ENCODE measurements around the gene OXSM.

DNA sequence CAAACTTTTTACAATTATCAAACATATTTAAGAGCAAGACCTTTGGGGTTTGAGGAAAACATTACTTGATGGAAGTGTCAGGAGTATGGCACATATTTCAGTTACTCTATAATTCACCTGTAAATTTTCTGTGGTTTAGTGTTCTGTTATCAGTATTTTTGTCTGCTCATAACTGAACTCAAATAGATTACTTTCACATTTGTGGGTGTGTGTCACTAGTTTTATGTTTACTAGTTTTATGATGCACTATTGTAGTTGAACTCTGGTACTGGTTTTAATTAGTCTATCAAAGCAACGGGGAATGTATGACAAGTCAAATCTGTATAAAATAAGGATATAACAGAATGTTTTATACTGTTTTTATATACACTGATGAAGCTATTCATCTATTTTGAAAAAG, 27.2 kb downstream of the OXSM start:
- TF ChIP-seq, protein P1, sequence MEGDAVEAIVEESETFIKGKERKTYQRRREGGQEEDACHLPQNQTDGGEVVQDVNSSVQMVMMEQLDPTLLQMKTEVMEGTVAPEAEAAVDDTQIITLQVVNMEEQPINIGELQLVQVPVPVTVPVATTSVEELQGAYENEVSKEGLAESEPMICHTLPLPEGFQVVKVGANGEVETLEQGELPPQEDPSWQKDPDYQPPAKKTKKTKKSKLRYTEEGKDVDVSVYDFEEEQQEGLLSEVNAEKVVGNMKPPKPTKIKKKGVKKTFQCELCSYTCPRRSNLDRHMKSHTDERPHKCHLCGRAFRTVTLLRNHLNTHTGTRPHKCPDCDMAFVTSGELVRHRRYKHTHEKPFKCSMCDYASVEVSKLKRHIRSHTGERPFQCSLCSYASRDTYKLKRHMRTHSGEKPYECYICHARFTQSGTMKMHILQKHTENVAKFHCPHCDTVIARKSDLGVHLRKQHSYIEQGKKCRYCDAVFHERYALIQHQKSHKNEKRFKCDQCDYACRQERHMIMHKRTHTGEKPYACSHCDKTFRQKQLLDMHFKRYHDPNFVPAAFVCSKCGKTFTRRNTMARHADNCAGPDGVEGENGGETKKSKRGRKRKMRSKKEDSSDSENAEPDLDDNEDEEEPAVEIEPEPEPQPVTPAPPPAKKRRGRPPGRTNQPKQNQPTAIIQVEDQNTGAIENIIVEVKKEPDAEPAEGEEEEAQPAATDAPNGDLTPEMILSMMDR (IDR thresholded peaks at IDR 0.05; ENCODE audit: low read length), result no peak
- no peak for TF ChIP-seq EZH2 (IDR thresholded peaks at IDR 0.05; ENCODE audit: borderline replicate concordance, low read length)
